Adrenal gland (tissue), 5 donors: ENCODE data around the gene TPRG1.

ENCODE experiments used
- CTCF ChIP-seq, 6 experiments: fragments of 450-650 bp in 4 of 6; fragments of 200-600 bp in 2 of 6; sonication (generic) in 1 of 6; IDR thresholded peaks; 1 replicate in 5 of 6; 2 replicates in 1 of 6; pipeline versions ENCODE4 v1.5.1 to v1.8.0; 2016 to 2021; ENCODE audit warnings: antibody characterized with exemption in 6 of 6, mild to moderate bottlenecking in 2 of 6, moderate library complexity in 1 of 6
- POLR2A ChIP-seq, 2 donors: fragments of 450-650 bp; IDR thresholded peaks; one replicate each; pipeline ENCODE4 v1.6.1; 2017; ENCODE audit warnings: antibody characterized with exemption in 2 of 2, mild to moderate bottlenecking in 2 of 2, moderate library complexity in 1 of 2
- donor health status: DM: no; HTN: no; CAD: no.

- TF ChIP-seq CTCF (IDR thresholded peaks at IDR 0.05) (no peak), POLR2A (IDR thresholded peaks at IDR 0.05) (no peak)
These were observed 183.9 kb downstream of the TPRG1 start for GRCh38 chr3:189355481-189356201.
